Ureter (tissue), 1 donor: Measurements from ENCODE around the gene UGT1A3. TPM values are rescaled to one million over a fixed set of nuclear protein-coding genes. Genes with fewer than 3 reads are reported as not detected.

Source experiments
- DNase-seq: peaks from one replicate; pipeline ENCODE4 v3.0.0-alpha.2; 2020; ENCODE audit warnings: low spot score
- total RNA-seq: library from RNA; stranded (reverse); gene quantifications from one replicate; pipeline ENCODE4 v1.2.4, GENCODE V29; 2023
- donor health status: DM: yes; HTN: yes; CAD: no.

The UGT1A3 gene
- total RNA-seq, 1 donor from 2014 or later: 20.8 TPM

GRCh38 chr2:233816334-233816733 is 87.5 kb downstream of the UGT1A3 start:
- no peak for DNase-seq

- no peak for DNase-seq
These were observed 87.9 kb downstream of the UGT1A3 start for GRCh38 chr2:233816771-233817170.

DNA sequence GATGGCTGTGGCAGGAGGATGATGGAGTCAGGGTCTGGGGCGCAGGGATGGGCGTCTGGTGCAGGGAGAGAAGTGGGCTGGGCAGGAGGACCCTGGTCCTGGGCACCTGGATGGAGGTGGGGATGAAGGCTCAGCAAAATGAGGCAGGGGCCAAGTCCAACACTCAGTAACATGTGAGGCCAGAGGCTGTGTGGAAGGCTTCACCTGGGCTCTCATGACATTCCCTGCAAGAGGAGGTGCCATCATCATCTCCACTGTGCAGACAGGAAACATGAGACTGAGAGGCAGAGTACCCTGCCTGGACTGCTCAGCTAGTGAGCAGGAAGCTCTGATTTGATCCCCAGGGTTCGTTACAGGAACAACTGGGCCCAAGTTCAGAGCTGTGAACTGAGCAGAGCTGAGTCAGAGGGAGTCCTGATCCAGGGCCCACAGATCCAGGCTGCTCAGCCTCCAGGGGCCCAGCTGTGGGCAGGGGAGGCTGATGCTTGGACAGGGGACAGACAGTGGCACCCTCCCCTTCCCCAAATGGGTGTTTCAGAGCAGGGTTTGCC is 88.6 kb downstream of the UGT1A3 start:
- DNase-seq: no peak

GRCh38 chr2:233817995-233818638 is 89.3 kb downstream of the UGT1A3 start:
- DNase-seq: no peak

DNA sequence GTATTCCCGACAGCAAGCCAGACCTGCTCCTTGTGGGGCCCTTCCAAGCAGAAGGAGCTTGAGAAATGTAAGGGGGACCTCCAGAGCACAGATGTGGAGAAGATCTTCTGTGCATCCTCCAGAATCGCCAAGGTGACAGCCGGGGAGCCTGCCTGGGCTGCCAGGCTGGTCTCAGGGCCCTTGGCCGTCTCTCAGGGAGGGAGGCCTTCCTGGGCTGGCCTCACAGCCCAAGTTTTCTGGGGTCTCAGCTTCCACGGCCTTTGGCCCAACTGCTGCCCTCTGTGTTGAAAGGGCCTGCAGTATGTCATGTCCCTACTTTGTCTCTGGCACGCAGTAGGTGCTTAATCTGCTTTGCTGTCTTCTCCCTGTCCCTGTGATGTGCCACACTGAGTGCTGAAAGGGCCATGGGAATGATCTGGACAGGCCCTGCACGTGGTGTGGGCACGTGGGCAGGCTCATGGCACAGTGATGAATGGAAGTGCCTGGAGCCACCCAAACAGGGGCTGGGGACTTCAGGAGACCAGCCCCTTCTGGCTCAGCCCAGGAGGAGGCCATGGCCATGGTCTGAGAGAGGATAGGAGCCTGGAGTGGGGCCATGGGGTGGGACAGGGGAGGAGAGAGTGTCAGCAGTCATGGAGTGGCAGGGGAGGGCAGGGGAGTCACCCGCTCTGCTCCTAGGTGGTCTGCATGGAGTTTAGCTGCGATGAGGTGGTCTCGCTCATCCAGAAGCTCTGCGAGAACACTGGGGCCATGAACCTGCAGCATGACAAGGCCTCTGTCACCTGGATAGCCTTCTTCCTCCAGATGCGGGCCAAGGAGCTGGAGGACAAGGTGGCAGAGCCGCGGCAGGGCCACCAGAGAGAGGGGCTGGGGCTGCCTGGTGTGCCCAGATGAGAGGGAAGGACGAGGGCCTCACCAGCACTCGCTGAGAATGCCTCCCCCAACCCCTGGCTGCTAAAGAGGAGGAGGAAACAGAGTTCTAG is 90.1 kb downstream of the UGT1A3 start:
- no peak for DNase-seq

DNA sequence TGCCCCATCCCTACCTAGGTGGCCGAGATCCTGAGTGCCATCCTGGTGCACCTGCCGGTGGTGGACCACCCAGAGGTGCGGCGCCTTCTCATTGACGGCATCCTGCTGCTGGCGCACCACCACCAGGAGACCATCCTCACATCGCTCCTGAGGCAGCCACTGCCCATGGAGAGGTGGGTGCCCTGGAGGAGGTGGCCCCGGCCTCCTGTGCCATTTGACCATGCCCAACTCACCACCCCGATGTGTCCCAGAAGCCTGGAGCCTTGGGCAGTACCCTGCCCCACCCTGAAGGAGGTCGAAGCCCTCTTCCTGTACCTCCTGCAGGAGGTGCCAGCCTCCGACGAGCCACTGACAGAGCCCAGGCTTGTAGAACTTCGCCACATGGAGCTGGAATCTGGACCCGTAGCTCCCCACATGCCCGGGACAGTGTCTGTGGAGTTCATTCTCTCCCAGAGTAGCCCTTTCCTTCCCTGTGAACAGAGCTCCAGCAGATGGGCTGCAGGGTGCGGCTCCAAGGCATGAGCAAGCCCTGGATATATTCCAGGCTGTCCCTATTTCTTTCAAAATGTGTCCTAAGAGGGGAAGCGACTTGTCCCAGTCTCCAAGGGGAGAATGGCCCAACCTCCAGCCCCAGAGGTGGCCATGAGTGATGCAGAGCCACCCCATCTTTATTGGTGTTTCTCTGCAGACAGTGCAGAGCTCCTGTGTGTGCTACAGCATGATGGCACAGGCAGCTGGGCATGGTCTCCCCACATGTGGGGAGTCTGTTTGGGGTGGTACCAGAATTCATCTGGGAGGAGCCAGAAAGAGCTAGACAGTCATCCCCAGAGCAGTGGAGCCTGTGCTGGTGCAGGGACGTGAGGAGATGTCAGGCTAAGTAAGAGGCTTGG is 91.3 kb downstream of the UGT1A3 start:
- no peak for DNase-seq

DNA sequence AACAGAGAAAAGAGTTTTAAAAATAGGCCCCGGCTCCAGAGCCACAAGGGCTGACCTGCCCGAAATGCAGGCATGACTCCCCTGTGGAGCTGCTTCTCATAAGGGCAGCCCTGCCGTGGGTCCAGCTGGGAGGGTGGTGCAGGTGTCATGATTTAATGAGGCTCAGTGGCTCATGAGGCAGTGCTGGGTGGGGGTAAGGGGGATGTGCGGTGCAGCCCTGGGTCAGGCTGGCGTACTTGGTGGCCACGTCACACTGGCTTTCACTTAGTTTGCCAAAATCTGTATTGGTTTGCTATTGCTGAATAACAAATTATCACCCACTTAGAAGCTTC is 91.9 kb downstream of the UGT1A3 start:
- no peak for DNase-seq

- no peak for DNase-seq
These were observed 92.4 kb downstream of the UGT1A3 start for GRCh38 chr2:233821196-233821595.

GRCh38 chr2:233821709-233822100 is 92.9 kb downstream of the UGT1A3 start:
- no peak for DNase-seq

GRCh38 chr2:233822101-233822771 is 93.4 kb downstream of the UGT1A3 start:
- no peak for DNase-seq

Other genes starting within 250 kb of the UGT1A3 start
- gene USP40, start 162.3 kb upstream of the UGT1A3 start, total RNA-seq: 79.2 TPM
- gene UGT1A8, start 111.4 kb upstream of the UGT1A3 start, total RNA-seq: 4.4 TPM
- 3.0 TPM for gene UGT1A10, start 92.6 kb upstream of the UGT1A3 start, total RNA-seq
- gene UGT1A9, start 57.1 kb upstream of the UGT1A3 start, total RNA-seq: 1.5 TPM
- 7.7 TPM for gene UGT1A7, start 47.1 kb upstream of the UGT1A3 start, total RNA-seq
- 134 TPM for gene UGT1A6, start 36.2 kb upstream of the UGT1A3 start, total RNA-seq
- 21.3 TPM for gene UGT1A5, start 16.1 kb upstream of the UGT1A3 start, total RNA-seq
- gene UGT1A4, start 10.3 kb upstream of the UGT1A3 start, total RNA-seq: 23.2 TPM
- 21.8 TPM for gene UGT1A1, start 31.2 kb downstream of the UGT1A3 start, total RNA-seq
- 9.3 TPM for gene MROH2A, start 49.3 kb downstream of the UGT1A3 start, total RNA-seq
- gene HJURP, start 125.5 kb downstream of the UGT1A3 start, total RNA-seq: 0.31 TPM
- gene TRPM8, start 188.3 kb downstream of the UGT1A3 start, total RNA-seq: not detected